HL-60 (cell line): ENCODE results near the gene VWA8.

Source experiments
- DNase-seq, 2 experiments: peaks; one replicate each; pipeline ENCODE4 v3.0.0-alpha.2; 2010 to 2020; ENCODE audit warnings: low read depth in 1 of 2, low spot score in 1 of 2
- H3K27ac ChIP-seq: fragments of 250-450 bp; sonication (Bioruptor Pico); replicated peaks from 2 replicates; pipeline ENCODE4 v1.5.1; 2020; ENCODE audit warnings: mild to moderate bottlenecking, moderate library complexity
- H3K27me3 ChIP-seq: fragments of 250-450 bp; sonication (Bioruptor Pico); 2 replicates; pipeline ENCODE4 v1.5.1; 2021; ENCODE audit warnings: mild to moderate bottlenecking, moderate library complexity; ENCODE audit not compliant: insufficient read depth, poor library complexity, severe bottlenecking
- H3K4me3 ChIP-seq: replicated peaks from 2 replicates; pipeline ENCODE4 v1.5.1; 2011; ENCODE audit warnings: mild to moderate bottlenecking, control low read depth, low read length; ENCODE audit not compliant: insufficient read depth
- GABPA ChIP-seq: IDR thresholded peaks from 2 replicates; pipeline ENCODE4 v1.6.1; 2012; ENCODE audit warnings: low read depth
- POLR2AphosphoS5 ChIP-seq: IDR thresholded peaks from 2 replicates; pipeline ENCODE4 v1.6.1; 2012; ENCODE audit warnings: low read depth
- SPI1 ChIP-seq: IDR thresholded peaks from 2 replicates; pipeline ENCODE4 v1.6.1; 2012; ENCODE audit warnings: low read depth, mild to moderate bottlenecking, borderline replicate concordance
- TF ChIP-seq, protein P1 (sequence below): IDR thresholded peaks from one replicate; pipeline ENCODE4 v1.5.1; 2011; ENCODE audit warnings: low read length, control low read depth, inconsistent platforms; ENCODE audit not compliant: insufficient read depth
- TF ChIP-seq, protein P2 (sequence below): IDR thresholded peaks from 2 replicates; pipeline ENCODE4 v1.6.1; 2012; ENCODE audit warnings: low read depth; ENCODE audit not compliant: insufficient replicate concordance

The VWA8 gene

DNA sequence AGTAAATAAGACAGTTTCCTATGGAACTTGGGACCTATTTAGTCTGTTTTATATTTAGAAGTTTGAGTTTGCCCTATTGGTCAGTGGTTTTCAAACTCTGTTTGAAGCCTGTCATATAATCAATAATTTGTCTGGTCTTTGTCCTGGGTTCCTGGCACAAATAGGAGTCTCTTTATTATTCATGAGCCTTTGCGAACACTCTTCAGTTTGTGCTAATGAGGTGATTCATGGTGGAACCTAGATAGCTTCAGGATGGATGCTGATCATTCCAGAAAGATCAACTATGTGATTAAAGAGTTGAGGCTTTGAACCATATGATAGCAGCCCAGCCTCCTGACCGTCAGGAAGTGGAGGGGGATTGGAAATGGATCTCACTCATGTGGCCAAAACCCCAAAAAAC is 10.0 kb upstream of the VWA8 start:
- Histone ChIP-seq H3K4me3 (no peak overlapping the region), H3K27ac (no peak overlapping the region), H3K27me3 (no peaks in the 10 kb centered on the region)
- no peak for DNase-seq
- TF ChIP-seq POLR2AphosphoS5 (no peak), SPI1 (no peak), GABPA (no peak)
- TF ChIP-seq, protein P1, sequence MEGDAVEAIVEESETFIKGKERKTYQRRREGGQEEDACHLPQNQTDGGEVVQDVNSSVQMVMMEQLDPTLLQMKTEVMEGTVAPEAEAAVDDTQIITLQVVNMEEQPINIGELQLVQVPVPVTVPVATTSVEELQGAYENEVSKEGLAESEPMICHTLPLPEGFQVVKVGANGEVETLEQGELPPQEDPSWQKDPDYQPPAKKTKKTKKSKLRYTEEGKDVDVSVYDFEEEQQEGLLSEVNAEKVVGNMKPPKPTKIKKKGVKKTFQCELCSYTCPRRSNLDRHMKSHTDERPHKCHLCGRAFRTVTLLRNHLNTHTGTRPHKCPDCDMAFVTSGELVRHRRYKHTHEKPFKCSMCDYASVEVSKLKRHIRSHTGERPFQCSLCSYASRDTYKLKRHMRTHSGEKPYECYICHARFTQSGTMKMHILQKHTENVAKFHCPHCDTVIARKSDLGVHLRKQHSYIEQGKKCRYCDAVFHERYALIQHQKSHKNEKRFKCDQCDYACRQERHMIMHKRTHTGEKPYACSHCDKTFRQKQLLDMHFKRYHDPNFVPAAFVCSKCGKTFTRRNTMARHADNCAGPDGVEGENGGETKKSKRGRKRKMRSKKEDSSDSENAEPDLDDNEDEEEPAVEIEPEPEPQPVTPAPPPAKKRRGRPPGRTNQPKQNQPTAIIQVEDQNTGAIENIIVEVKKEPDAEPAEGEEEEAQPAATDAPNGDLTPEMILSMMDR: no peak
- TF ChIP-seq, protein P2, sequence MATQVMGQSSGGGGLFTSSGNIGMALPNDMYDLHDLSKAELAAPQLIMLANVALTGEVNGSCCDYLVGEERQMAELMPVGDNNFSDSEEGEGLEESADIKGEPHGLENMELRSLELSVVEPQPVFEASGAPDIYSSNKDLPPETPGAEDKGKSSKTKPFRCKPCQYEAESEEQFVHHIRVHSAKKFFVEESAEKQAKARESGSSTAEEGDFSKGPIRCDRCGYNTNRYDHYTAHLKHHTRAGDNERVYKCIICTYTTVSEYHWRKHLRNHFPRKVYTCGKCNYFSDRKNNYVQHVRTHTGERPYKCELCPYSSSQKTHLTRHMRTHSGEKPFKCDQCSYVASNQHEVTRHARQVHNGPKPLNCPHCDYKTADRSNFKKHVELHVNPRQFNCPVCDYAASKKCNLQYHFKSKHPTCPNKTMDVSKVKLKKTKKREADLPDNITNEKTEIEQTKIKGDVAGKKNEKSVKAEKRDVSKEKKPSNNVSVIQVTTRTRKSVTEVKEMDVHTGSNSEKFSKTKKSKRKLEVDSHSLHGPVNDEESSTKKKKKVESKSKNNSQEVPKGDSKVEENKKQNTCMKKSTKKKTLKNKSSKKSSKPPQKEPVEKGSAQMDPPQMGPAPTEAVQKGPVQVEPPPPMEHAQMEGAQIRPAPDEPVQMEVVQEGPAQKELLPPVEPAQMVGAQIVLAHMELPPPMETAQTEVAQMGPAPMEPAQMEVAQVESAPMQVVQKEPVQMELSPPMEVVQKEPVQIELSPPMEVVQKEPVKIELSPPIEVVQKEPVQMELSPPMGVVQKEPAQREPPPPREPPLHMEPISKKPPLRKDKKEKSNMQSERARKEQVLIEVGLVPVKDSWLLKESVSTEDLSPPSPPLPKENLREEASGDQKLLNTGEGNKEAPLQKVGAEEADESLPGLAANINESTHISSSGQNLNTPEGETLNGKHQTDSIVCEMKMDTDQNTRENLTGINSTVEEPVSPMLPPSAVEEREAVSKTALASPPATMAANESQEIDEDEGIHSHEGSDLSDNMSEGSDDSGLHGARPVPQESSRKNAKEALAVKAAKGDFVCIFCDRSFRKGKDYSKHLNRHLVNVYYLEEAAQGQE: no peak

DNA sequence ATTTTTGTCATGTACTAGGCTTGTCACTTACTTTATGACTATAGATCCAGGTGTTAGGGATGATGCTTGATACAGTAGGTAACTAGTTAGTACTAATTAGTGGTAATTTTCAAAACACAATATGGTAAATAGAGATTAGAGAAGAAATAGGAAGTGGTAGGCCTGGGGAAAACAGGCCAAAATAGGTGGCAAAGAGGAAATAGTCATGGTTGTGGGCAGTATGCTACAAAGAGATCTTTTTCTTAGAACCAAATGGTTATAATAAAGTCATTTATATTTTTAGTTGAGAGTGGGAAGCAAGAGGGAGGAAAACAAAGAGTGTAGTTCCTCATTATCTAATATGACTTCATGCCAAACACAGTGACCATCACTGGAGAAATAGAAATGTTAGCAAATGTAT is 9.1 kb upstream of the VWA8 start:
- DNase-seq: no peak
- no peak overlapping the region for H3K4me3 ChIP-seq
- H3K27ac ChIP-seq: no peak overlapping the region
- TF ChIP-seq SPI1: peak; percentile 71
- no peak for TF ChIP-seq GABPA
- no peaks in the 10 kb centered on the region for H3K27me3 ChIP-seq

- H3K27ac ChIP-seq: no peak overlapping the region
- no peak overlapping the region for H3K4me3 ChIP-seq
- TF ChIP-seq SPI1 (no peak), GABPA (no peak)
- no peak for DNase-seq
- H3K27me3 ChIP-seq: no peaks in the 10 kb centered on the region
Measured at GRCh38 chr13:41969072-41969471, 8.2 kb upstream of the VWA8 start.

- no peaks in the 10 kb centered on the region for H3K27me3 ChIP-seq
- H3K4me3 ChIP-seq: no peak overlapping the region
- no peak for DNase-seq
- TF ChIP-seq, protein P2: no peak
- TF ChIP-seq, protein P1: no peak
- no peak for TF ChIP-seq POLR2AphosphoS5
- no peak for TF ChIP-seq GABPA
- no peak for TF ChIP-seq SPI1
- H3K27ac ChIP-seq: no peak overlapping the region
Measured at GRCh38 chr13:41966671-41967070, 5.8 kb upstream of the VWA8 start.

DNA sequence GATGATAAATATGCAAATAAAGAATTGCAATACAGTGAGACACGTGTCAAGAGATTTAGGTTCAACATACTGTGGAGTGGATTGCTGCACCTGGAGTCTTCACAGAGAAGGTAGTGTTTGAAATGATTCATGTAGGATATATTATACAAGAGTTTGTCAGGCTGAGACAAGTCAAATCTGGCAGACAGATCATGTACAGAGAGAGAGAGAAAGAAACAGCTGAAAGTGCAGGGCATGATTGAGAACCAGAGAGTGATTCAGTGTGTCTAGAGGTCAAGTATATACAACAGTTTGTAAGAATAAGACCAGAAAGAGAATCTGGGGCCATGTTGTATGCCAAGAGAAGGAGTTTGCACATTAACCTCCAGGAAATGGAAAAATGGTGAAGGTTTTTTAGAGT is 2.1 kb upstream of the VWA8 start:
- Histone ChIP-seq H3K27me3 (no peaks in the 10 kb centered on the region), H3K4me3 (no peak overlapping the region), H3K27ac (no peak overlapping the region)
- TF ChIP-seq, protein P1: no peak
- TF ChIP-seq SPI1: no peak
- TF ChIP-seq GABPA: no peak
- TF ChIP-seq, protein P2: no peak
- no peak for TF ChIP-seq POLR2AphosphoS5
- DNase-seq: no peak
